Adipocyte (in vitro differentiated cells): Measurements from ENCODE around the gene IGF1R.
A peak's percentile ranks its signal among the peaks of the same experiment; 100 is the strongest.

Source experiments
- DNase-seq: peaks from one replicate; pipeline ENCODE4 v3.0.0-alpha.2; 2015; ENCODE audit warnings: low read depth
- H3K27me3 ChIP-seq: replicated peaks from 2 replicates; pipeline ENCODE4 v1.7.0; 2013; ENCODE audit warnings: mild to moderate bottlenecking, low read length, moderate library complexity; ENCODE audit not compliant: control insufficient read depth, insufficient read depth
- H3K36me3 ChIP-seq: 2 replicates; pipeline ENCODE4 v1.7.0; 2013; ENCODE audit warnings: low read length, mild to moderate bottlenecking, moderate library complexity; ENCODE audit not compliant: control insufficient read depth, insufficient read depth, severe bottlenecking
- H3K4me1 ChIP-seq: 2 replicates; pipeline ENCODE4 v1.7.0; 2013; ENCODE audit warnings: mild to moderate bottlenecking, low read length, moderate library complexity; ENCODE audit not compliant: control insufficient read depth, insufficient read depth
- H3K4me3 ChIP-seq: 2 replicates; pipeline ENCODE4 v1.7.0; 2013; ENCODE audit warnings: mild to moderate bottlenecking, low read length, moderate library complexity
- H3K9ac ChIP-seq: 2 replicates; pipeline ENCODE4 v1.7.0; 2013; ENCODE audit warnings: mild to moderate bottlenecking, low read length, moderate library complexity
- H3K9me3 ChIP-seq: 2 replicates; pipeline ENCODE4 v1.7.0; 2013; ENCODE audit warnings: mild to moderate bottlenecking, low read length, moderate library complexity; ENCODE audit not compliant: control insufficient read depth

The IGF1R gene

DNA sequence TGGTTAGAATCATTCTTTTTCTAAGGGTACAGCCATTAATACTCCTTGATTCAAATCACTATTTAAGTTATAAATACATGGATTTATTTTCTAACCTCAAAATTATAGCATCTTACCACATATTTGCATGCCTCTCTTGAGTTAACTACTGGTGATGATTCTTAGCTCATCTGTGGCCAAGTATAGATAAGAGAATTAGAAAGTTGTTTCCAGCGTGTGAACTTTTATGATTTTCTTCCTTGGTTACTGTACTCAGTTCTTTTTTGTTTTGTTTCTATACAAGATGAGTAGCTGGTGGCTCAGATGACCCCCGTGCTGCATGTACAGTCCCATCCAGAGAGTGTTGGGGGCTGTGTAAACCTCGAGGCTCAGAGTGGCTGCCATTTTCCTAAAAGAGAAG is 124.6 kb downstream of the IGF1R start:
- Histone ChIP-seq H3K9me3 (no peaks in the 10 kb centered on the region), H3K4me3 (no peak overlapping the region), H3K4me1 (peaks cover 8% of the 10 kb centered on the region), H3K27me3 (no peaks in the 10 kb centered on the region), H3K36me3 (no peaks in the 10 kb centered on the region), H3K9ac (no peak overlapping the region)
- no peak for DNase-seq

DNA sequence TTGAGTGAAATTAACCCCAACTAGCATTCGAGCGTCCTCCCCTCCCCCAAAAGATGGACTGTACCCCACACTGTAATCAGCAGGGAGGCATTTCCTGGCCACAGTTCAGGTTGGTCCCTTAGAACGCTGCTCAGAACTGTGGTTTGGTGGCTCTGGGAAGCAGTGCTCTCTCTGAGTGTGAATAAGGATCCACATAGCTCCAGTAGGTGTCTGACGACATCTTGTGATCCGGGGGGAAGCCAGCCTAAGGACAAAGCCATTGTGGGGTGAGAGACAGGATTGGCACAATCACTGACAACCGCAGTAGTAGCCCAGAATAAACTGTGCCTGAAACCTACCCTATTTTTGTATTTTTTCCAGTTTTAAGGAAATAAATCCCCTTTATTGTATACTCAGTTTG is 125.3 kb downstream of the IGF1R start:
- Histone ChIP-seq H3K9me3 (no peaks in the 10 kb centered on the region), H3K36me3 (no peaks in the 10 kb centered on the region), H3K4me1 (peaks cover 8% of the 10 kb centered on the region), H3K9ac (no peak overlapping the region), H3K4me3 (no peak overlapping the region), H3K27me3 (no peaks in the 10 kb centered on the region)
- DNase-seq, result no peak

DNA sequence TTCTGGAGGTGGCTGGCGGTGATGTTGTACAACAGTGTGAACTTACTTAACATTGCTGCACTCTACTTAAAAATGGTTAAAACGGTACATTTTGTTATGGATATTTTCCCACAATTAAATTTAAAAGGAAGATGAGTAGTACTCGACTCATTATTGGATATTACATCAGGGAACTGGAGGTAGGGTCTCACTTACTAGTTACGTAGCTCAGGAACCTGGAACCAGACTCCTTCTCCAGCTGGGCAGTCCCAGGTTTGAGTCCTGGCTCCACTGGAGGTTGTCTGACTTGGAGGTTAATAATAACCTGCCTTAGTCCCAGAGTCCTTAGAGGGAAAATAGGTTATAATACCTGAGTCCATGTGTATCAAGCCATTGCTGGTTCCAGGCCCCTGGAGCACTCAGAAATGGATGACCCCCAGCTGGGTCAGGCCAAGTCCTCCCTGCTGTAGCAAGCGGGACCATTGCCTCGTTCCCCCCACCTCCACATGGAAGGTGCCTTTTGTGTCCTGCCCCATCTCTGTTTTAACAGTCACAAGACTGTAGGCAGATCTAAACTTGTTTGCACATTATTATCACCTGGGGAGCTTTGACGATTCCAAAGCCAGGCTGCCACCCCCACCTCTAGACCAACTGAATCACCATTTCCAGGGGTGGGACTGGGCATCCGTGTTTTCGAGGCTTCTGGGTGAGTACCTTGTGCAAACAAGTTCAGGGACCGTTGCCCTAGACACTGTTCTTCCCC is 126.6 kb downstream of the IGF1R start:
- Histone ChIP-seq H3K9ac (no peak overlapping the region), H3K4me1 (peaks cover 12% of the 10 kb centered on the region), H3K4me3 (no peak overlapping the region), H3K27me3 (no peaks in the 10 kb centered on the region), H3K9me3 (no peaks in the 10 kb centered on the region), H3K36me3 (no peaks in the 10 kb centered on the region)
- DNase-seq, result no peak

DNA sequence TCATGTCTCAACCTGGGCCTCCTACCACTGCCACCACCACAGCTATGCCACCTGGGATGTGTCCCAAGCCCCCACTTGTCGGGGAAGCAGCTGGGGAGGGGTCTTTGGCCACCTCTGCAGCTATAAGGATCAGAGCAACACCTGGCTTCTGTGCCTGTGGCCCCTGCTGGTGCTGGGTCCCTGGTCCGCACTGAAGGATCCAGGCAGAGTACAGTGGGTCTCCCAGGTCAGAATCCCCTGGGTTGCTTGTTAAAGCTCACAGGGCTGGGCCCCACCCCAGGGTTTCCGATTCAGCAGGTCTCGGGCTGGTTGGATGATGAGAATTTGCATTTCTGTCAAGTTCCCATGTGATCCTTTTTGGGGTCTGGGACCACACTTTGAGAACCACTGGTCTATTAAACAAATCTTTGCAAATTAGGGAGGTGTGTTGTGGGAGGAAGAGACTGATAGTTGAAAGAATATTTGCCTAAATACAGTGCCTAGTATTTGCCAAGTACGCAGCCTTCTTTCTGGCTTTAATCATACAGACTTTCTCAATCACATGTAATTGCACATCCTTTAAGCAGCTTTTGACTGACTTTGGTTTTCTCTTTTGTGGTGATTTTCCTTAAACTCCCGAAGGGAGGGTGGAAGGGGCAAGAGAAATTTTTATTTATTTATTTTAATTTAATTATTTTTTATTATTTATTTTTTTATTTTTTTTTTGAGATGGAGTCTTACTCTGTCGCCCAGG is 127.3 kb downstream of the IGF1R start:
- no peak overlapping the region for H3K9ac ChIP-seq
- no peaks in the 10 kb centered on the region for H3K27me3 ChIP-seq

DNA sequence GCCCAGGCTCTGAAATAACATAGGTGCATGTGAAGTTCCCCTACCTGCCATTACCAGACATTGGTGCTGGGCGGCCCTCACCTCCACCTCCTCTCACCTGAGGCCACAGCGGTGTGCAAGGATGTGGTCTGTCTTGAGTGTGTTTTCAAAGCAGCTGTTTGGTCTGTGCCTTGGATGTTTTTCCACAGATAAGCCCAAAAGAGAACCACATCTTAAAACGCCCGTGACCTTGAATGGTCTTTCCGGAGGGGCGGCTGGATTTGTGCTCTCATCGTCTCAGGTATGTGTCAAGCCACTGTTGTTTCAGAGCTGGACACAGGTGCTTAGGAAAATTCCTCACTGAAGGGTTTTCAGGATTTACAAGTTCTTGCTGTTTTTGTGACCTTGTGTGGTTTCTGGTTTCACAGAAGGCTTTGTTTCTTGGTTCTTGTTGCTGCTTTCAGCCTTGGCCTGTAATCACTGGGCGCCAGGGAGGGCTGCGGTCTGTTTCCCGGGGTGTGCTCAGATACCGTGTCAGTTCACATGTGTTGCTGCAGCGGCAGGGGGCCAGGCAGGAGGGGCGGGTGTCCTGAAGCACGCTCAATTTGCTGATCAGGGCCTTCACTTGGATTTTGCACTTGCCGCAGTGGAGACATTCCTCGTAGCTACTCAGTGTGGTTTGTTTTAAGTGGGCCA is 128.4 kb downstream of the IGF1R start:
- H3K9me3 ChIP-seq, result no peaks in the 10 kb centered on the region
- H3K4me3 ChIP-seq, result no peak overlapping the region
- H3K4me1 ChIP-seq, result peaks cover 12% of the 10 kb centered on the region
- H3K27me3 ChIP-seq, result no peaks in the 10 kb centered on the region
- DNase-seq, result peak; percentile 40
- no peaks in the 10 kb centered on the region for H3K36me3 ChIP-seq
- peak overlapping the region; percentile 8 for H3K9ac ChIP-seq

More for the DNA sequence above, 127.3 kb downstream of the IGF1R start:
- Histone ChIP-seq H3K36me3 (no peaks in the 10 kb centered on the region), H3K4me1 (peaks cover 12% of the 10 kb centered on the region), H3K4me3 (no peak overlapping the region), H3K9me3 (no peaks in the 10 kb centered on the region)
- no peak for DNase-seq

DNA sequence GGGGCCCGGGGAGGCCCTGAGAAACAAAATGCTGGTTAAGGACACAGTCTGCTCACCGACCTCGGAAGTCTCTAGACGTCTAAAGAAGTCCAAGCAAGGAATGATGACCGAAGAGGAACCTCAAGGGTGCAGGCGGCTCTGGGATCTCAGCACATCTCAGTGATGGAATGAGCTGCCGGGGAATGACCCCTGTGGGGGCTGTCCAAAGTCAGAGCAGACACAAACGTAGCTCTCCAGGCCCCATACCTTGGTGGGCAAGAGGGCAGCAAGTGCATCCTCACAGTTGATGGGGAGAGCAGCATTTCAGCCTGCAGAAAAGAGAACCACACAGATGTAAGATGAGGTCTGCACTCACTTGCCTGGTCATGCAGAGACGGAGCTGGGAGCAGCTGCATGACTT is 129.1 kb downstream of the IGF1R start:
- no peak for DNase-seq
- Histone ChIP-seq H3K9ac (no peak overlapping the region), H3K4me3 (no peak overlapping the region), H3K27me3 (no peaks in the 10 kb centered on the region), H3K36me3 (no peaks in the 10 kb centered on the region), H3K9me3 (no peaks in the 10 kb centered on the region), H3K4me1 (peaks cover 15% of the 10 kb centered on the region)

DNA sequence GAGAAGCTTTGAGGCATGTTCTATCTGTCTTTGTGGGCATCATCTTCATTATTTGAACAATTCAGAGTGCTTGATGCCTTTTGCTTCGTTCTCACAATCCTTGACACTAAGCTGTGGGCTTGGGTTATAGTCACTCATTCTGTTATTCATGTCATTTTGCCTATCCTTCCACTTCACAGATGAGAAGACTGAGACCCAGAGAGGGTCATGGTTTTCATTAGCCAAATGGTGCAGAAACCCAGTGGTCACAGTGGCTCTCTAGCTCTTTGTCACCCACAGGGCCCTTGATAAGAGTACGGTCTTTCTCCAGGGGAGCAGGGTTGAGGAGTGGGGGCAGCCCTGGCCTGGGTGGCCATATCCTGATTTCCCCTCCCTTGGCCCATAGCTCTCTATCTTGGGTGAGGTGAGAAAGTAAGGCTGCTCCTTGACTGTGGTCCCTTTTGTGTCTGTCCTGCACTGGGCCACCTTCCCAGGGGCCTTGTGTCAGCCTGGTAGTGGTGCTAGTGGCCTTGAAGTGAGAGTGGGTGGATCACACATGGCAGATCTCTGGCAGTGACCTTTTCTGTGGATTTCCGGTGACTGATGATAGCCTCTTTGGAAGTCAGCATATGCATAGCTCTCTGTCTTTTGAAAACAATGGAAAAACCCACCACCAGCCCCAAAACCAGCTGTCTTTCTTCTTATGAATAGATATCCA is 130.1 kb downstream of the IGF1R start:
- Histone ChIP-seq H3K36me3 (no peaks in the 10 kb centered on the region), H3K27me3 (no peaks in the 10 kb centered on the region), H3K9me3 (no peaks in the 10 kb centered on the region), H3K9ac (no peak overlapping the region), H3K4me1 (peaks cover 24% of the 10 kb centered on the region), H3K4me3 (no peak overlapping the region)
- DNase-seq, result no peak

DNA sequence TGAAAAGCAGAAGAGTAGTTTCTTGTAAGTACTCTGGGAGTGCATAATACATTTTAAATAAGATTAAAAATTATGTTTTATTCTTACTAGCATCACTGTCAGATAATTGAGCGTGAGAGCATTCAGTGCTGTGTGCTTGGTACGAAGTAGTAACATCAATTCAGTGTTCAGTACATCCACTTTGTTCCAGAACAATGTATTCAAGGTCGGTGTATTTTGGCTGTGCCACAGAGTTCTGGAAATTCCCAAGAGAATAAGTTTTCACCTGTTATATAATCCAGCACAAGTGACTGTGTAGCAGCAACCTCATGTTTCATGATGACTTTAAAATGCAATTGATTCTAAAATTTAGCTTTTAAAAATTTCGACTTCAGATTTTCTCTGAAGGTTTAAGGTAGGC is 130.6 kb downstream of the IGF1R start:
- Histone ChIP-seq H3K4me1 (peaks cover 24% of the 10 kb centered on the region), H3K9me3 (no peaks in the 10 kb centered on the region), H3K9ac (no peak overlapping the region), H3K4me3 (no peak overlapping the region), H3K27me3 (no peaks in the 10 kb centered on the region), H3K36me3 (no peaks in the 10 kb centered on the region)
- no peak for DNase-seq

DNA sequence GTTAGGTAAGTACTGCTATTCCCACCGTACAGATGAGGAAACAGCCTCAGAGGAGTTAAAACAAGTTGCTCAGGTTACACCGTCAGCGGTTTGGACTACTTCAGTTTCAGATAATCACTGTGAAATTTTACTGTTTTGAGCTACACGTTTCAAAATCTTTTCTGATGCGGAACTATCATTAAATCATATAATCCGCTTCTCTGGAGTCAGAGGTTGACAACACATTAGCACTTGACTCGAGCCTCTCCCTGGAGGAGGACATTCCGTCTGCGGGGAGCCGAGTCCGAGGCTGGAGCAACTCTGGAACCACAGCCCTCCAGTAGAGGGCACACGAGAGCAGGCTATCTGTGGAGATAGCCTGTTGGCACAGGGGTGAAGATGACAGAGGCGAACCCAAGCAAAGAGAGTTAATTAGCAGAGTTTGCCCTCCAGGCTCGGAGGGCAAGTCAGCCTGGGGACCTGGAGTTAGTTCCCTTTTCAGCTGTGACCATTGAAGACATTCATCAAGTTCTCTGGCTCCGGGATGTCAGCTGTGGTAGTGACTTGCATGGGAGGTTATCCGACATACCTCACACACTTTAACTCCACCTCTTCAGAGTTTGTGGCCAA is 131.2 kb downstream of the IGF1R start:
- no peaks in the 10 kb centered on the region for H3K36me3 ChIP-seq
- no peaks in the 10 kb centered on the region for H3K9me3 ChIP-seq
- H3K9ac ChIP-seq, result no peak overlapping the region
- H3K27me3 ChIP-seq, result no peaks in the 10 kb centered on the region
- H3K4me3 ChIP-seq, result no peak overlapping the region
- peaks cover 24% of the 10 kb centered on the region for H3K4me1 ChIP-seq
- DNase-seq, result peak; percentile 88

DNA sequence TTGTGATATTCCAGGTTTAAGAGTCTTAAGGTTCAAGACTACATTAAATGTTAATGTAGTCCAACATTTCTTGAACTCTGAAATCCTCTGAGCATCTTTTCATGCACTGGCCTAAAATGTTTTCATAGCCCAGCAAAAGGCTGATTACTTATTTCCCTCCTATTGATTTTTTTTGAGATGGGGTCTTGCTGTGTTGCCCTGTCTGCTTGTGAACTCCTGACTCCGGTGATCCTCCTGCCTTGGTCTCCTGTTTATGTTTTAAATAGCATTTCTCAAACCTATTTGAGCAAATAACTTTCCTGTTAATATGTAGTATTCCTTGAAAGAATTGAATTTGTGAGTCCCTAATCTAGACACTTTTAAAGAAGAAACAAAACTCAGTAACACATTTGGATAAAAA is 133.5 kb downstream of the IGF1R start:
- Histone ChIP-seq H3K27me3 (no peaks in the 10 kb centered on the region), H3K9me3 (no peaks in the 10 kb centered on the region), H3K36me3 (no peaks in the 10 kb centered on the region), H3K9ac (no peak overlapping the region), H3K4me1 (peaks cover 23% of the 10 kb centered on the region), H3K4me3 (no peak overlapping the region)
- no peak for DNase-seq

DNA sequence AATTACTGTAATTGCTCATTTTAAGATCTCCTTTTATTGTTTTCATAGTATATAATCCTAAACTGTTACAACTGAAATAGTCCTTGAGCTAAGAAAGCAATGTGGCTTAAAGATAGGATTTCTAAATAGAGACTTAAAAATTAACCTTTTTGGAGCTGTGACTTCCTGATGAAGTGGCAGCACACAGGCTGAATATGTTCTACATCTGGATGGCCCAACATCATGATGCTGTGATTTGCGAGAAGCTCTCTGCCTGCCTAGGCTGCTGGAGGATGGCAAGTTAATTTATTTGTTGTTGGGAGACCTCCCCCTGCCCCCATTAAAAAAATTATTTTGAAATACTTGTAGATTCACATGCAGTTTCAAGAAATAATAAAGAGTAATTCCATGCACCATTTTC is 134.5 kb downstream of the IGF1R start:
- no peak for DNase-seq
- Histone ChIP-seq H3K4me3 (no peak overlapping the region), H3K36me3 (no peaks in the 10 kb centered on the region), H3K27me3 (no peaks in the 10 kb centered on the region), H3K9ac (no peak overlapping the region), H3K4me1 (peaks cover 16% of the 10 kb centered on the region), H3K9me3 (no peaks in the 10 kb centered on the region)
